ENCODE results near the gene PPP1R13B.

Gene PPP1R13B

GRCh38 chr14:103894034-103894722 lies 46.8 kb upstream of the PPP1R13B start:
- TF ChIP-seq REST (IDR thresholded peaks at IDR 0.05; ENCODE audit: insufficient replicate concordance, low read depth) (no peak), POLR2AphosphoS5 (IDR thresholded peaks at IDR 0.05; ENCODE audit: low read depth) (no peak), CTCF (IDR thresholded peaks at IDR 0.05; ENCODE audit: insufficient read depth, low read length) (no peak), GABPA (IDR thresholded peaks at IDR 0.05; ENCODE audit: low read depth) (no peak), SPI1 (IDR thresholded peaks at IDR 0.05; ENCODE audit: borderline replicate concordance, low read depth) (no peak)
- no peak for DNase-seq (ENCODE audit: low read depth in 1 of 2, low spot score in 1 of 2)
- Histone ChIP-seq H3K27ac (replicated peaks) (no peak overlapping the region), H3K4me3 (replicated peaks; ENCODE audit: insufficient read depth, low read length) (no peak overlapping the region), H3K27me3 (ENCODE audit: insufficient read depth, poor library complexity, severe bottlenecking) (no peaks in the 10 kb centered on the region)

GRCh38 chr14:103892247-103892646 lies 44.9 kb upstream of the PPP1R13B start:
- no peak for DNase-seq (ENCODE audit: low read depth in 1 of 2, low spot score in 1 of 2)
- H3K4me3 ChIP-seq (replicated peaks; ENCODE audit: insufficient read depth, low read length): no peak overlapping the region
- H3K27me3 ChIP-seq (ENCODE audit: insufficient read depth, poor library complexity, severe bottlenecking): no peaks in the 10 kb centered on the region
- no peak for TF ChIP-seq SPI1 (IDR thresholded peaks at IDR 0.05; ENCODE audit: borderline replicate concordance, low read depth)
- TF ChIP-seq POLR2AphosphoS5 (IDR thresholded peaks at IDR 0.05; ENCODE audit: low read depth): no peak
- TF ChIP-seq REST (IDR thresholded peaks at IDR 0.05; ENCODE audit: insufficient replicate concordance, low read depth): no peak
- no peak for TF ChIP-seq CTCF (IDR thresholded peaks at IDR 0.05; ENCODE audit: insufficient read depth, low read length)
- no peak for TF ChIP-seq GABPA (IDR thresholded peaks at IDR 0.05; ENCODE audit: low read depth)
- H3K27ac ChIP-seq (replicated peaks): no peak overlapping the region

- DNase-seq (ENCODE audit: low read depth in 1 of 2, low spot score in 1 of 2): no peak
- no peak for TF ChIP-seq CTCF (IDR thresholded peaks at IDR 0.05; ENCODE audit: insufficient read depth, low read length)
- Histone ChIP-seq H3K27ac (replicated peaks) (no peak overlapping the region), H3K27me3 (ENCODE audit: insufficient read depth, poor library complexity, severe bottlenecking) (no peaks in the 10 kb centered on the region), H3K4me3 (replicated peaks; ENCODE audit: insufficient read depth, low read length) (no peak overlapping the region)
Measured at GRCh38 chr14:103891667-103892215, 44.4 kb upstream of the PPP1R13B start.
